Measurements from ENCODE around the gene ABLIM1.

GRCh38 chr10:114623155-114623554 lies 34.9 kb downstream of the ABLIM1 start:
- TF ChIP-seq CTCF (IDR thresholded peaks at IDR 0.05 in 4 of 5, conservative IDR thresholded peaks at IDR 0.05 in 1 of 5): no peak
- no peak for TF ChIP-seq POLR2A (IDR thresholded peaks at IDR 0.05)
